OCI-LY1 (cell line): ENCODE data around the gene DNAJA3.

Experiments
- H2AFZ ChIP-seq: fragments of 200-600 bp; sonication (generic), shearing (Covaris generic); 2 replicates; pipeline ENCODE4 v1.6.0; 2014; ENCODE audit warnings: antibody characterized with exemption, mild to moderate bottlenecking, low read length
- H3F3A ChIP-seq: fragments of 200-600 bp; sonication (generic), shearing (Covaris generic); 2 replicates; pipeline ENCODE4 v1.6.0; 2014; ENCODE audit warnings: mild to moderate bottlenecking, antibody characterized with exemption, low read length, moderate library complexity; ENCODE audit not compliant: insufficient read depth
- H3K27ac ChIP-seq: fragments of 200-600 bp; sonication (generic); 2 replicates; pipeline ENCODE4 v1.5.1; 2014; ENCODE audit warnings: low read length, mixed run types, mild to moderate bottlenecking, low read depth; ENCODE audit not compliant: poor library complexity, severe bottlenecking
- H3K27me3 ChIP-seq: fragments of 200-600 bp; sonication (generic); 2 replicates; pipeline ENCODE4 v1.6.0; 2014; ENCODE audit warnings: antibody characterized with exemption, mild to moderate bottlenecking, low read length, moderate library complexity; ENCODE audit not compliant: insufficient read depth
- H3K36me3 ChIP-seq: fragments of 200-600 bp; sonication (generic); 2 replicates; pipeline ENCODE4 v1.6.1; 2014; ENCODE audit warnings: mild to moderate bottlenecking, antibody characterized with exemption, low read length, moderate library complexity, mixed read lengths; ENCODE audit not compliant: insufficient read depth
- H3K4me1 ChIP-seq: fragments of 200-600 bp; sonication (generic); 2 replicates; pipeline ENCODE4 v1.5.1; 2014; ENCODE audit warnings: mild to moderate bottlenecking, low read length, moderate library complexity; ENCODE audit not compliant: insufficient read depth, severe bottlenecking
- H3K4me2 ChIP-seq: fragments of 200-600 bp; sonication (generic), shearing (Covaris generic); 2 replicates; pipeline ENCODE4 v1.6.1; 2014; ENCODE audit warnings: low read length
- H3K4me3 ChIP-seq: fragments of 200-600 bp; sonication (generic); 2 replicates; pipeline ENCODE4 v1.5.1; 2014; ENCODE audit warnings: low read length, low read depth, mild to moderate bottlenecking, mixed read lengths; ENCODE audit not compliant: poor library complexity, severe bottlenecking
- H3K79me2 ChIP-seq: fragments of 200-600 bp; shearing (Covaris generic); 2 replicates; pipeline ENCODE4 v1.6.1; 2016; ENCODE audit warnings: mixed run types, low read length, mixed read lengths; ENCODE audit not compliant: insufficient read depth
- H3K9ac ChIP-seq: fragments of 200-600 bp; sonication (generic), shearing (Covaris generic); 2 replicates; pipeline ENCODE4 v1.6.1; 2014; ENCODE audit warnings: mild to moderate bottlenecking, low read length, mixed read lengths
- H3K9me2 ChIP-seq: fragments of 200-600 bp; sonication (generic), shearing (Covaris generic); 2 replicates; pipeline ENCODE4 v1.6.1; 2014; ENCODE audit warnings: low read depth, mild to moderate bottlenecking, low read length, mixed read lengths
- H3K9me3 ChIP-seq: fragments of 200-600 bp; shearing (Covaris generic); 2 replicates; pipeline ENCODE4 v1.6.1; 2014; ENCODE audit warnings: low read length, mixed read lengths
- H4K20me1 ChIP-seq: fragments of 200-600 bp; sonication (generic), shearing (Covaris generic); 2 replicates; pipeline ENCODE4 v1.6.0; 2016; ENCODE audit warnings: mild to moderate bottlenecking, low read length; ENCODE audit not compliant: insufficient read depth
- CTCF ChIP-seq: fragments of 200-600 bp; sonication (generic), shearing (Covaris generic); IDR thresholded peaks from 2 replicates; pipeline ENCODE4 v1.5.1; 2017; ENCODE audit warnings: mild to moderate bottlenecking, antibody characterized with exemption, low read length, moderate library complexity, mixed read lengths
- EZH2 ChIP-seq: fragments of 200-600 bp; sonication (generic), shearing (Covaris generic); IDR thresholded peaks from 2 replicates; pipeline ENCODE4 v1.8.0; 2017; ENCODE audit warnings: borderline replicate concordance, mixed run types, mild to moderate bottlenecking, antibody characterized with exemption, low read length, moderate library complexity, mixed read lengths

The DNAJA3 gene

DNA sequence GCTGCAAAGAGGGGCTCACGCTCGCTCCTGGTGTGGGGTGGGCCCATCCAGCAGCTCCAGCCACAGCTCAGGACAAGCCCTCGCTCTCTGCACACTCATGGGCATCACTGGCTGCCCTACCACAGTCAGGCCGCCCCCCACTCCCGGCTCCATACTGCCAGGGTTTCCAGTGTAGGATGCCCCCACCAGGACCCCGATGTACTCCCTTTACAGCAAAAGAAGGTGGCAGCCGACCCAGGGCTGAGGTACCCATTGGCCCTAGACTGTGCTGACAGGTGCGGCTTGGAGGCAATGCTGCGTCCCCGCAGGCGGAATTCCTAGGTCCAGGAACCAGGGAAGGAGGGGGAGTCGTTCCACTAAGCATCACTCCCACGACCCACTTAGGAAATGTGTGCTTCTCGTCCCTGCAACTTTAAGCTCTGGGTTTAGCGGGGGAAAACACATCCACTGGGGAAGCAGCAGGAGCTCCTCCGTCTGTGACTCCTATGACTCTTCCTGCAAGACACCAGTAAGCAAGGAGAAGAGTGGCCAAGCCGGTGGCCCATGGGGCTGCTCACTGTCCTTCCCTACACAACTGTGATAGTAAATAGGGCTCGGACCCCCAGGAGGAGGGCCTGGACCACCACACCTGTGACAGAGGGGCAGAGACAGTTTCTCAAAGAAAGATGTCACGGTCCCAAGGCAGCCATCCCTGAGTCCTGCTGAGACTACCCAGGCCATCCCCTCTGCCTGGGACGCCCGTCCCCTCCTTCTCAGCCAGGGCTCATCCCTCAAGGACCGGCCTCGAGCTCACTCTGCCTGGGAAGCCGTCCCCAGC lies 22.3 kb upstream of the DNAJA3 start:
- no peaks in the 10 kb centered on the region for H3K9me3 ChIP-seq
- H3K27ac ChIP-seq = no peak overlapping the region
- TF ChIP-seq CTCF = no peak
- no peak for TF ChIP-seq EZH2
- H3K4me2 ChIP-seq = no peak overlapping the region
- H3K4me1 ChIP-seq = peaks cover 6% of the 10 kb centered on the region
- H2AFZ ChIP-seq = no peak overlapping the region
- H3K9me2 ChIP-seq = no peaks in the 10 kb centered on the region
- no peaks in the 10 kb centered on the region for H3F3A ChIP-seq
- H3K36me3 ChIP-seq = peaks cover 71% of the 10 kb centered on the region
- no peaks in the 10 kb centered on the region for H4K20me1 ChIP-seq
- H3K4me3 ChIP-seq = no peak overlapping the region
- no peaks in the 10 kb centered on the region for H3K27me3 ChIP-seq
- no peak overlapping the region for H3K9ac ChIP-seq
- no peaks in the 10 kb centered on the region for H3K79me2 ChIP-seq

DNA sequence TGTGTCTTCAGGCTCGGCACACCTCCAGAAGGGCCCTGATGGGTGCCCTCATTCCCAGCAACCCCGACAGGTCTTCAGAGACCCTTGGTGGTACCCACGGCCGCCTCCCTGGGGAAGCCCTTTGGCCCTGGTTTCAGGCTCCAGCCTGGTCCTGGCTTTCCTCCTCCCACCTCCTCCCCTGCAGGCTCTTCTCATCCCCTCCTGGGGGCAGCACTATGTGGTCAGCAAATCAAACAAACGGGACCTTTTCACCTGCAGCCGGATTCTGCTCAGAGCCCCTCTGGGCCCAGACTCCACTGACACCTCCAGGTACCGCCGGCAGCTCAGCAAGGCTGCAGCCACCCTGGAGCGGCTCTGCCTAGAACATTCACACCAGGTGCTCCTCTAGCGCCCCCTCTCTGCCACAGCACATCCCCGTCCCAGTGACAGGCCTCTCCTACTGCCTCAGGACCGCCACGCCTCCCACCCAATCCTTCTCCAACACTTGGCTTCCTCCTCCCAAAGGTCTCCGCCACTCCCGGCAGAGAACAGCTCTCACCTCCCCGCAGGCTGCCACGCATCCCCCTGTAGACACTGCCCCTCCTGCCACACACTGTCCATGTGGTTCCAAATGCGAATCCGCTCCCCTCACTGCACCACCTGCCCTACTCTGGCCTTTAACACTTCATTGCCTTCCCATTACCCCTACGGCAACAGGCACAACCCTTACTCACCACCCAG lies 21.3 kb upstream of the DNAJA3 start:
- no peaks in the 10 kb centered on the region for H3K27me3 ChIP-seq
- H3K9me3 ChIP-seq = no peaks in the 10 kb centered on the region
- H3K9ac ChIP-seq = no peak overlapping the region
- H4K20me1 ChIP-seq = no peaks in the 10 kb centered on the region
- no peaks in the 10 kb centered on the region for H3K9me2 ChIP-seq
- H3F3A ChIP-seq = no peaks in the 10 kb centered on the region
- no peak overlapping the region for H3K4me3 ChIP-seq
- no peak overlapping the region for H2AFZ ChIP-seq
- no peak overlapping the region for H3K4me2 ChIP-seq
- H3K27ac ChIP-seq = no peak overlapping the region
- TF ChIP-seq EZH2 (no peak), CTCF (peak; percentile 89)
- H3K4me1 ChIP-seq = peaks cover 6% of the 10 kb centered on the region
- no peaks in the 10 kb centered on the region for H3K79me2 ChIP-seq
- peaks cover 73% of the 10 kb centered on the region for H3K36me3 ChIP-seq

DNA sequence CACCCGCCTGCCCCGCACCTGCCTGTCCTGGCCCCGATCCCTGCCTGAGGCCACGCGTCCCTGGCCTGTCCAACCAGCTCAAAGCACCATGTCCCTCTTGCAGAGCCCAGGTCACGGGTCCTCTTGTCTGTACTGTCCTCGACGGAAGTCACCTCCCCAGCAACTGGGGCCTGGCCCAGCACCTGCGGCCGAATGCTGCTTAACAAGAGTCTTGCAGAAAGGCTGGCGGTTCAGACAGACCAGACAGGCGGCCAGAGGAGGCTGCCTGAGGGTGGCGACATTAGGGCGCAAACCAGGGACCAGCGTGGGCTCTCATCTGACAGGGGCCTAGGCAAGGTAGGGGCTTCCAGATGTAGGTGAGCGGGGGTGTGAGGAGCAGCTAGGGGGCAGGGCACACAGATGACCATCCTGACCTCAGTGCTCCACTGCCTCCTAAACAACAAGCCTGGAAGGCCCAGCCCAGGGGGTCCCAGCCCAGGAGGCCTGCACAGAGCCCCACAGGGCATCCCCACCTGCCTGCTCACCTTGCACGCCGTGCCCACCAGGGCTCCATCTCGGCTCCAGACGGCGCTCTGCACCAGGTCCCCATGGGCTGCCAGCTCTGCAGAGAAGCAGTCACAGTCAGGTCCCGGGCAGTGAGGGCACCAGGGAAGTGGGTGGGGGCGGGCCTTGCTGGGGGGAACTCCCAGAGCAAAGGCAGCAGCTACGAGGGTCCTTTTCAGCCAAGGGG lies 20.5 kb upstream of the DNAJA3 start:
- Histone ChIP-seq H3K9me2 (no peaks in the 10 kb centered on the region), H3K4me3 (no peak overlapping the region), H3K4me1 (peaks cover 6% of the 10 kb centered on the region), H4K20me1 (no peaks in the 10 kb centered on the region), H2AFZ (no peak overlapping the region), H3K27me3 (no peaks in the 10 kb centered on the region), H3K9ac (no peak overlapping the region), H3K9me3 (no peaks in the 10 kb centered on the region), H3F3A (no peaks in the 10 kb centered on the region), H3K4me2 (no peak overlapping the region), H3K27ac (no peak overlapping the region), H3K79me2 (no peaks in the 10 kb centered on the region), H3K36me3 (peaks cover 74% of the 10 kb centered on the region)
- TF ChIP-seq CTCF (no peak), EZH2 (no peak)
